ENCODE data around the gene DOCK7. TPM values are rescaled to one million over a fixed set of nuclear protein-coding genes. Genes with fewer than 3 reads are reported as not detected.

The DOCK7 gene
- total and polyA plus RNA-seq, 8 donors = 4.7 to 118 (median 32.4) TPM

- Histone ChIP-seq H3K27ac (no peak overlapping the region), H3K4me3 (no peak overlapping the region), H3K4me1 (no peaks in the 10 kb centered on the region), H3K9me3 (no peaks in the 10 kb centered on the region), H3K27me3 (no peaks in the 10 kb centered on the region), H3K36me3 (peaks cover 3 to 74% (median 65%) of the 10 kb centered on the region in 4 donors)
- TF ChIP-seq POLR2AphosphoS5 (IDR thresholded peaks at IDR 0.05) (no peak), EP300 (IDR thresholded peaks at IDR 0.05) (no peak), POLR2A (IDR thresholded peaks at IDR 0.05) (no peak), CTCF (IDR thresholded peaks at IDR 0.05) (peak in 3 of 7 experiments; percentile 18 to 43 (median 29))
- DNase-seq = peak in 1 of 2 donors; percentile 78
- intact Hi-C loops (cut with DNase I; ENCODE audit: low total_unique reads) = no loop called here
- 89 to 100% (median 93%) methylated on average over 1 of the region's 1 CpG for WGBS, 5 donors
These were observed 179.9 kb downstream of the DOCK7 start for GRCh38 chr1:62508187-62508758.

GRCh38 chr1:62500210-62500609, 188.0 kb downstream of the DOCK7 start:
- H3K9me3 ChIP-seq = no peaks in the 10 kb centered on the region
- peaks cover 5 to 36% (median 29%) of the 10 kb centered on the region in 4 donors for H3K36me3 ChIP-seq
- no peak for DNase-seq
- no peaks in the 10 kb centered on the region for H3K4me1 ChIP-seq
- H3K27me3 ChIP-seq = no peaks in the 10 kb centered on the region
- intact Hi-C loops (cut with DNase I; ENCODE audit: low total_unique reads) = no loop called here
- H3K4me3 ChIP-seq = no peak overlapping the region
- H3K27ac ChIP-seq = no peak overlapping the region
- TF ChIP-seq POLR2A (IDR thresholded peaks at IDR 0.05) = no peak
- TF ChIP-seq CTCF (IDR thresholded peaks at IDR 0.05) = no peak
- TF ChIP-seq EP300 (IDR thresholded peaks at IDR 0.05) = no peak
- no peak for TF ChIP-seq POLR2AphosphoS5 (IDR thresholded peaks at IDR 0.05)

- no peaks in the 10 kb centered on the region for H3K27me3 ChIP-seq
- no peaks in the 10 kb centered on the region for H3K9me3 ChIP-seq
- no peak overlapping the region for H3K4me3 ChIP-seq
- no peaks in the 10 kb centered on the region for H3K4me1 ChIP-seq
- TF ChIP-seq POLR2A (IDR thresholded peaks at IDR 0.05) (no peak), EP300 (IDR thresholded peaks at IDR 0.05) (no peak), CTCF (IDR thresholded peaks at IDR 0.05) (no peak), POLR2AphosphoS5 (IDR thresholded peaks at IDR 0.05) (no peak)
- WGBS, 5 donors = 86 to 99% (median 95%) methylated on average over 4 of the region's 4 CpGs
- H3K36me3 ChIP-seq = peaks cover 19 to 70% (median 63%) of the 10 kb centered on the region in 4 donors
- no peak for DNase-seq
- intact Hi-C loops (cut with DNase I; ENCODE audit: low total_unique reads) = no loop called here
- no peak overlapping the region for H3K27ac ChIP-seq
These were observed 194.0 kb downstream of the DOCK7 start for GRCh38 chr1:62494137-62494536.

- H3K9me3 ChIP-seq = no peaks in the 10 kb centered on the region
- no peak overlapping the region for H3K27ac ChIP-seq
- no peaks in the 10 kb centered on the region for H3K4me1 ChIP-seq
- TF ChIP-seq EP300 (IDR thresholded peaks at IDR 0.05) (no peak), CTCF (IDR thresholded peaks at IDR 0.05) (no peak), POLR2AphosphoS5 (IDR thresholded peaks at IDR 0.05) (no peak), POLR2A (IDR thresholded peaks at IDR 0.05) (no peak)
- WGBS, 5 donors = 93 to 99% (median 95%) methylated on average over 3 of the region's 3 CpGs
- peaks cover 19 to 72% (median 68%) of the 10 kb centered on the region in 4 donors for H3K36me3 ChIP-seq
- no peak for DNase-seq
- H3K27me3 ChIP-seq = no peaks in the 10 kb centered on the region
- intact Hi-C loops (cut with DNase I; ENCODE audit: low total_unique reads) = no loop called here
- no peak overlapping the region for H3K4me3 ChIP-seq
These were observed 194.5 kb downstream of the DOCK7 start for GRCh38 chr1:62493656-62494055.

Data from stomach (tissue), 9 donors.